Body of pancreas (tissue), 4 donors: Measurements from ENCODE around the gene UGT3A2. TPM values are rescaled to one million over a fixed set of nuclear protein-coding genes. Genes with fewer than 3 reads are reported as not detected.

Experiments used
- ATAC-seq: fragments of 150-250 bp; one replicate; pipeline ENCODE4 v1.9.1; 2016
- DNase-seq, 4 donors: peaks; one replicate each; pipeline ENCODE4 v3.0.0-alpha.2; 2019
- H3K27ac ChIP-seq, 4 donors: fragments of 200-600 bp; sonication (generic); 1 replicate in 3 of 4; 2 replicates in 1 of 4; pipeline versions ENCODE4 v1.5.1 to v1.6.1; 2016 to 2019; ENCODE audit warnings: mild to moderate bottlenecking in 1 of 4, mixed read lengths in 1 of 4, moderate library complexity in 1 of 4
- H3K27me3 ChIP-seq, 2 donors: fragments of 200-600 bp; sonication (generic); one replicate each; pipeline ENCODE4 v1.6.0; 2016; ENCODE audit warnings: mild to moderate bottlenecking in 1 of 2
- H3K36me3 ChIP-seq, 2 donors: fragments of 200-600 bp; sonication (generic); replicated peaks in 1 of 2; 2 replicates each; pipeline ENCODE4 v1.5.1; 2016; ENCODE audit warnings: low read depth in 2 of 2; ENCODE audit not compliant: insufficient read depth in 1 of 2
- H3K4me1 ChIP-seq: fragments of 200-600 bp; sonication (generic); one replicate; pipeline ENCODE4 v1.6.0; 2016
- H3K4me3 ChIP-seq, 2 donors: fragments of 200-600 bp; sonication (generic); 1 replicate in 1 of 2; 2 replicates in 1 of 2; pipeline ENCODE4 v1.5.1; 2016 to 2019
- H3K9me3 ChIP-seq, 3 donors: fragments of 200-600 bp; sonication (generic); 1 replicate in 2 of 3; 2 replicates in 1 of 3; pipeline ENCODE4 v1.5.1; 2016
- POLR2A ChIP-seq, 3 donors: fragments of 450-650 bp; IDR thresholded peaks; one replicate each; pipeline ENCODE4 v1.6.1; 2016; ENCODE audit warnings: antibody characterized with exemption in 3 of 3, mild to moderate bottlenecking in 2 of 3
- WGBS, 2 donors: methylation state at CpG; one replicate each; pipeline ENCODE4 v1.1.5; 2017; 5-methylcytosine and 5-hydroxymethylcytosine counted together
- intact Hi-C: fragments of 100-400 bp; cut with DNase I; formaldehyde crosslinking; loops from one replicate; pipeline ENCODE4 v1.15.1; 2023
- small RNA-seq: library from RNA; depleted of rRNA; stranded (forward); fragments of <200 nt; gene quantifications from one replicate; pipeline ENCODE3, GENCODE V24; 2016
- total RNA-seq, 2 donors: library from RNA; depleted of rRNA; stranded (reverse); fragments of >200 nt; gene quantifications; one replicate each; pipeline ENCODE4 v1.1.0, GENCODE V29; 2016
- TF ChIP-seq, protein P1 (sequence below), 7 experiments: fragments of 450-650 bp in 4 of 7; fragments of 200-600 bp in 3 of 7; sonication (generic) in 3 of 7; IDR thresholded peaks; one replicate each; pipeline ENCODE4 v1.5.1; 2016 to 2019; ENCODE audit warnings: antibody characterized with exemption in 7 of 7

UGT3A2 gene
- total RNA-seq, 2 donors from 2014 or later, result not detected

DNA sequence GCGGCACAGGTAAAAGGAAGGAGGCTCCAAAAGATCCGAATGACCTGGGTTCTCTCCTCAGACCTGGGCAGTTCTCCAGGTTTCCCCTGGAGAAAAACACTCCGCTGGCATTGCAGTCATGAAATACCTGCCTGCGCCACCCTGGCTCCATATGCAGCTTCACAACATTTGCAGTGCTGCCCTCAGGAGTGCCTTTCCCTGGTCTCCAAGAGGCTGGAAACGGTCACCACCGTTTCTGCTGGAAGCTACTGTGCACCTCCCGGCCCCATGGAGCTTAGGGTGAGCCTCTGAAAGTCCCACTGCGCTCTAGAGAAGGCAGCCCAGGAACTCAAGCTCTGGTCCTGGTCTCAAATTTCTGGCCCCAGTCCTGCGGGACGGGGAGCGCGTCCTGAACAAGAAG, 76.2 kb downstream of the UGT3A2 start:
- Histone ChIP-seq H3K4me3 (no peak overlapping the region), H3K4me1 (no peaks in the 10 kb centered on the region), H3K36me3 (no peaks in the 10 kb centered on the region), H3K27me3 (no peaks in the 10 kb centered on the region), H3K9me3 (no peaks in the 10 kb centered on the region), H3K27ac (no peak overlapping the region)
- WGBS, 2 donors, result 31 to 35% methylated on average over 10 to 12 of the region's 12 CpGs
- ATAC-seq (no peak), DNase-seq (no peak)
- intact Hi-C loops, result no loop called here
- TF ChIP-seq POLR2A (IDR thresholded peaks at IDR 0.05), result no peak
- TF ChIP-seq, protein P1, sequence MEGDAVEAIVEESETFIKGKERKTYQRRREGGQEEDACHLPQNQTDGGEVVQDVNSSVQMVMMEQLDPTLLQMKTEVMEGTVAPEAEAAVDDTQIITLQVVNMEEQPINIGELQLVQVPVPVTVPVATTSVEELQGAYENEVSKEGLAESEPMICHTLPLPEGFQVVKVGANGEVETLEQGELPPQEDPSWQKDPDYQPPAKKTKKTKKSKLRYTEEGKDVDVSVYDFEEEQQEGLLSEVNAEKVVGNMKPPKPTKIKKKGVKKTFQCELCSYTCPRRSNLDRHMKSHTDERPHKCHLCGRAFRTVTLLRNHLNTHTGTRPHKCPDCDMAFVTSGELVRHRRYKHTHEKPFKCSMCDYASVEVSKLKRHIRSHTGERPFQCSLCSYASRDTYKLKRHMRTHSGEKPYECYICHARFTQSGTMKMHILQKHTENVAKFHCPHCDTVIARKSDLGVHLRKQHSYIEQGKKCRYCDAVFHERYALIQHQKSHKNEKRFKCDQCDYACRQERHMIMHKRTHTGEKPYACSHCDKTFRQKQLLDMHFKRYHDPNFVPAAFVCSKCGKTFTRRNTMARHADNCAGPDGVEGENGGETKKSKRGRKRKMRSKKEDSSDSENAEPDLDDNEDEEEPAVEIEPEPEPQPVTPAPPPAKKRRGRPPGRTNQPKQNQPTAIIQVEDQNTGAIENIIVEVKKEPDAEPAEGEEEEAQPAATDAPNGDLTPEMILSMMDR (IDR thresholded peaks at IDR 0.05), result no peak

DNA sequence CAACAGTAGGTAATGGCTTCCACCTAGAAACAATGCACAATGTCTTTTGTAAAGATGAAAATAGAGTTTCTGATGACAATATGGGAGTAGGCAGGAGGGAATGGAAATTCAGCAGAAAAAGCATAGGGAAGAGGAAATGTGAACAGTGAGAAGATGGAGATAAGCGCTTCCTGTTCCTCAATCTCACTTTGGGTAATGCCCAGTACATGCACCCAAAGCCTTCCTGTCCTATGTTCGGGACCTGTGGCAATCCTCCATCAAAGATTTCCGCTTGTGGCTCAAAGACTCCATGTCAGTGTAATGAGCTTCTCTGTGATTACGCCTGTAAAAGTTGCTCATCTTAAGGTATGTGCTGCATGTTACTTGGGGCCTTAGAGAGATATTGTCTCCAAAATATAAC, 78.2 kb downstream of the UGT3A2 start:
- intact Hi-C loops, result no loop called here
- WGBS, 2 donors, result 42 to 67% methylated on average over 4 of the region's 4 CpGs
- Histone ChIP-seq H3K27ac (no peak overlapping the region), H3K9me3 (no peaks in the 10 kb centered on the region), H3K4me1 (no peaks in the 10 kb centered on the region), H3K4me3 (no peak overlapping the region), H3K27me3 (no peaks in the 10 kb centered on the region), H3K36me3 (no peaks in the 10 kb centered on the region)
- DNase-seq, result no peak
- TF ChIP-seq POLR2A (IDR thresholded peaks at IDR 0.05), result no peak
- TF ChIP-seq, protein P1 (IDR thresholded peaks at IDR 0.05), result no peak
- ATAC-seq, result no peak

DNA sequence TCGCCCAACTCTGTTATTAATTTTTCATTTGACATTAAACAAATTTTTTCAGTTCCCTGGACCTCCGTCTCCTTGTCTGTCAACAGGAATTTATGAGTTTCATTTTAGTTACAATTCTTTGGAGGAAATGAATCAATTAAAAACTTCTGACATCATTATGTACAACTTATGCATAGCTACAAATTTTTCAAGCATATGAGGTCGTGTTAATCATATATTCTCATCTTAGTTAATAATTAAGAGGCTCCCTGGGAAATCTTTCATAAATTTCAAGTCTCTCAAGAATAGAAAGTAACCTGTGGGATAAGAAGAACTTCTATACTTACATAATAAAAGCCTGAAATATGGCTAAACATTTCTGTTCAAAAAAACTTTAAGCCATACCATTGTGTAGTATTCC, 78.9 kb downstream of the UGT3A2 start:
- Histone ChIP-seq H3K27ac (no peak overlapping the region), H3K4me3 (no peak overlapping the region), H3K27me3 (no peaks in the 10 kb centered on the region), H3K9me3 (no peaks in the 10 kb centered on the region), H3K4me1 (no peaks in the 10 kb centered on the region), H3K36me3 (no peaks in the 10 kb centered on the region)
- 31 to 36% methylated on average over 3 of the region's 3 CpGs for WGBS, 2 donors
- intact Hi-C loops, result no loop called here
- ATAC-seq (no peak), DNase-seq (no peak)
- TF ChIP-seq, protein P1 (IDR thresholded peaks at IDR 0.05), result no peak
- no peak for TF ChIP-seq POLR2A (IDR thresholded peaks at IDR 0.05)

Small RNAs within 50 kb of the gene (small RNA-seq; reads per million reads assigned to genes)
- not detected for gene AC016612.1

Other genes starting within 250 kb of the UGT3A2 start
- gene IL7R, start 210.0 kb downstream of the UGT3A2 start, total RNA-seq, result 10 to 100 TPM; 13.5 to 27.0 TPM
- not detected for gene CAPSL, start 128.3 kb downstream of the UGT3A2 start, total RNA-seq
- not detected for gene UGT3A1, start 75.5 kb downstream of the UGT3A2 start, total RNA-seq
- 1 to 10 TPM; 5.6 to 8.6 TPM for gene LMBRD2, start 85.0 kb upstream of the UGT3A2 start, total RNA-seq
- 1 to 10 TPM; 7.3 to 8.6 TPM for gene SKP2, start 85.2 kb upstream of the UGT3A2 start, total RNA-seq
- 10 to 100 TPM; 23.4 to 30.1 TPM for gene NADK2, start 175.0 kb upstream of the UGT3A2 start, total RNA-seq
- gene RANBP3L, start 235.0 kb upstream of the UGT3A2 start, total RNA-seq, result 1 to 10 TPM in 1 of 2 donors, not detected in 1; 4.9 TPM